H1 (cell line): Measurements from ENCODE around the gene RPS17. TPM values are rescaled to one million over a fixed set of nuclear protein-coding genes. Genes with fewer than 3 reads are reported as not detected.

Experiments
- CTCF ChIA-PET: fragments of 300-600 bp; sonication (Branson Sonifier 250); formaldehyde crosslinking; loops from one replicate; lab custom pipeline; 2021; ENCODE audit not compliant: partially characterized antibody; lab: Charles Lee
- POLR2A ChIA-PET: fragments of 300-600 bp; sonication (Branson Sonifier 250); formaldehyde crosslinking; loops from one replicate; lab custom pipeline; 2021; ENCODE audit warnings: inconsistent platforms; ENCODE audit not compliant: partially characterized antibody; lab: Charles Lee
- DNase-seq, 2 experiments: peaks; one replicate each; pipeline versions ENCODE4 v3.0.0 to v3.0.0-alpha.2; 2010 to 2022; ENCODE audit warnings: low spot score in 2 of 2, low read depth in 1 of 2, mixed read lengths in 1 of 2
- FAIRE-seq: peaks from 2 replicates; lab custom pipeline; 2011; peaks lifted over from hg19 to GRCh38; lab: Jason Lieb, UNC
- H2AFZ ChIP-seq: 2 replicates; pipeline ENCODE4 v1.8.1; 2012; ENCODE audit warnings: low read length, inconsistent platforms
- H2AK5ac ChIP-seq: 2 replicates; pipeline ENCODE4 v1.6.1; 2013; ENCODE audit warnings: low read depth, low read length
- H2BK120ac ChIP-seq: replicated peaks from 2 replicates; pipeline ENCODE3; 2013; ENCODE audit warnings: low read depth, low read length, inconsistent platforms
- H2BK12ac ChIP-seq: 2 replicates; pipeline ENCODE4 v1.6.1; 2013; ENCODE audit warnings: low read depth, low read length
- H2BK15ac ChIP-seq: 2 replicates; pipeline ENCODE4 v1.6.1; 2013; ENCODE audit warnings: low read length
- H2BK20ac ChIP-seq: 2 replicates; pipeline ENCODE4 v1.6.1; 2013; ENCODE audit warnings: low read length
- H2BK5ac ChIP-seq: 2 replicates; pipeline ENCODE4 v1.6.1; 2013; ENCODE audit warnings: low read depth, low read length
- H3K14ac ChIP-seq: 2 replicates; pipeline ENCODE4 v1.6.1; 2013; ENCODE audit warnings: inconsistent platforms; ENCODE audit not compliant: insufficient read length
- H3K18ac ChIP-seq: 2 replicates; pipeline ENCODE4 v1.6.1; 2013; ENCODE audit warnings: low read length; ENCODE audit errors: extremely low read depth
- H3K23ac ChIP-seq: 2 replicates; pipeline ENCODE4 v1.6.1; 2013; ENCODE audit warnings: inconsistent platforms; ENCODE audit not compliant: insufficient read length
- H3K23me2 ChIP-seq: 2 replicates; pipeline ENCODE4 v1.6.1; 2013; ENCODE audit warnings: low read depth, low read length
- H3K27ac ChIP-seq: 2 replicates; pipeline ENCODE4 v1.6.1; 2011; ENCODE audit warnings: low read depth, low read length, inconsistent platforms
- H3K27me3 ChIP-seq, 4 experiments: replicated peaks in 1 of 4; 1 replicate in 1 of 4; 2 replicates in 3 of 4; pipeline versions ENCODE4 v1.6.1 to v1.8.1; 2011 to 2013; ENCODE audit warnings: low read length in 3 of 4, mild to moderate bottlenecking in 3 of 4, inconsistent platforms in 2 of 4, mixed read lengths in 2 of 4, moderate library complexity in 1 of 4; ENCODE audit not compliant: control insufficient read depth in 3 of 4, insufficient read depth in 3 of 4; ENCODE audit errors: extremely low read depth in 1 of 4
- H3K36me3 ChIP-seq, 4 experiments: 2 replicates each; pipeline versions ENCODE4 v1.6.1 to v1.8.1; 2011 to 2013; ENCODE audit warnings: mild to moderate bottlenecking in 4 of 4, low read length in 3 of 4, moderate library complexity in 2 of 4, control low read depth in 1 of 4, inconsistent platforms in 1 of 4; ENCODE audit not compliant: insufficient read depth in 4 of 4, control insufficient read depth in 2 of 4
- H3K4ac ChIP-seq: replicated peaks from 2 replicates; pipeline ENCODE3; 2013; ENCODE audit warnings: low read length, low read depth, mixed read lengths, inconsistent platforms; ENCODE audit not compliant: insufficient read length
- H3K4me1 ChIP-seq, 4 experiments: replicated peaks in 1 of 4; 1 replicate in 1 of 4; 2 replicates in 3 of 4; pipeline versions ENCODE4 v1.6.1 to v1.8.1; 2011 to 2013; ENCODE audit warnings: low read length in 3 of 4, inconsistent platforms in 2 of 4, mixed read lengths in 1 of 4; ENCODE audit not compliant: insufficient read depth in 4 of 4, control insufficient read depth in 3 of 4
- H3K4me2 ChIP-seq, 2 experiments: 2 replicates each; pipeline versions ENCODE4 v1.6.1 to v1.8.1; 2011 to 2013; ENCODE audit warnings: low read depth in 2 of 2, low read length in 2 of 2, control low read depth in 1 of 2, inconsistent platforms in 1 of 2, mild to moderate bottlenecking in 1 of 2; ENCODE audit not compliant: insufficient read depth in 1 of 2
- H3K4me3 ChIP-seq, 4 experiments: fragments of 200-600, 300-600 bp in 1 of 4; sonication (generic), shearing (Covaris generic), sonication (Bioruptor Twin) in 1 of 4; 2 replicates each; pipeline versions ENCODE4 v1.5.1 to v1.8.1; 2011 to 2016; ENCODE audit warnings: low read length in 4 of 4, low read depth in 3 of 4, control low read depth in 2 of 4, inconsistent platforms in 2 of 4, mild to moderate bottlenecking in 2 of 4, mixed read lengths in 1 of 4, moderate library complexity in 1 of 4; ENCODE audit not compliant: insufficient read depth in 2 of 4; ENCODE audit errors: extremely low read depth in 1 of 4
- H3K56ac ChIP-seq: replicated peaks from 2 replicates; pipeline ENCODE3; 2013; ENCODE audit warnings: low read depth, mild to moderate bottlenecking, mixed read lengths, low read length, inconsistent platforms; ENCODE audit not compliant: insufficient read length
- H3K79me1 ChIP-seq: 2 replicates; pipeline ENCODE4 v1.6.1; 2013; ENCODE audit warnings: low read depth, low read length, control low read depth
- H3K79me2 ChIP-seq, 2 experiments: 2 replicates each; pipeline versions ENCODE4 v1.6.1 to v1.8.1; 2012 to 2013; ENCODE audit warnings: low read length in 2 of 2, mild to moderate bottlenecking in 2 of 2, inconsistent platforms in 1 of 2; ENCODE audit not compliant: insufficient read depth in 2 of 2, control insufficient read depth in 1 of 2
- H3K9ac ChIP-seq, 4 experiments: replicated peaks in 1 of 4; 1 replicate in 1 of 4; 2 replicates in 3 of 4; pipeline versions ENCODE4 v1.6.1 to v1.8.1; 2011 to 2013; ENCODE audit warnings: low read depth in 3 of 4, low read length in 3 of 4, control low read depth in 2 of 4, mild to moderate bottlenecking in 2 of 4, moderate library complexity in 2 of 4, inconsistent platforms in 1 of 4; ENCODE audit errors: extremely low read depth in 1 of 4
- H3K9me3 ChIP-seq, 2 experiments: 2 replicates each; pipeline versions ENCODE4 v1.6.1 to v1.8.1; 2012 to 2013; ENCODE audit warnings: mild to moderate bottlenecking in 2 of 2, moderate library complexity in 2 of 2, control low read depth in 1 of 2, inconsistent platforms in 1 of 2, low read depth in 1 of 2, low read length in 1 of 2, mixed read lengths in 1 of 2; ENCODE audit not compliant: insufficient read depth in 2 of 2
- H4K20me1 ChIP-seq, 2 experiments: replicated peaks in 1 of 2; 2 replicates each; pipeline versions ENCODE3 to v1.8.1; 2011 to 2013; ENCODE audit warnings: inconsistent platforms in 2 of 2, low read length in 2 of 2, mild to moderate bottlenecking in 1 of 2; ENCODE audit not compliant: insufficient read depth in 2 of 2, control insufficient read depth in 1 of 2
- H4K5ac ChIP-seq: 2 replicates; pipeline ENCODE4 v1.6.1; 2013; ENCODE audit warnings: low read length, low read depth, mixed read lengths, inconsistent platforms; ENCODE audit not compliant: insufficient read length
- H4K8ac ChIP-seq: 2 replicates; pipeline ENCODE4 v1.8.0; 2013; ENCODE audit warnings: mild to moderate bottlenecking, moderate library complexity, low read length, inconsistent platforms; ENCODE audit not compliant: insufficient read depth; ENCODE audit errors: extremely low read depth
- H4K91ac ChIP-seq: replicated peaks from 2 replicates; pipeline ENCODE3; 2013; ENCODE audit warnings: low read length, mixed read lengths, inconsistent platforms; ENCODE audit not compliant: insufficient read length
- BCL11A ChIP-seq, 2 experiments: IDR thresholded peaks; one replicate each; pipeline ENCODE4 v1.6.1; 2011; ENCODE audit warnings: low read depth in 2 of 2, low read length in 2 of 2, mild to moderate bottlenecking in 2 of 2
- POLR2A ChIP-seq, 2 experiments: IDR thresholded peaks; 1 replicate in 1 of 2; 2 replicates in 1 of 2; pipeline ENCODE4 v1.6.1; 2011; ENCODE audit warnings: low read depth in 2 of 2, low read length in 2 of 2, mild to moderate bottlenecking in 2 of 2; ENCODE audit errors: control extremely low read depth in 1 of 2
- POU5F1 ChIP-seq: IDR thresholded peaks from 2 replicates; pipeline ENCODE4 v1.6.1; 2011; ENCODE audit warnings: low read depth, mild to moderate bottlenecking, low read length, moderate library complexity
- SAP30 ChIP-seq: fragments of 300-600 bp; sonication (generic); IDR thresholded peaks from 2 replicates; pipeline ENCODE4 v1.7.1; 2012; ENCODE audit warnings: low read length, moderate library complexity, mild to moderate bottlenecking, inconsistent platforms; ENCODE audit not compliant: insufficient read depth, insufficient replicate concordance
- WGBS, 2 experiments: shearing (Covaris generic) in 1 of 2; methylation state at CpG; one replicate each; pipeline versions ENCODE4 v1.1.6 to v1.1.7; 2013 to 2015; ENCODE audit warnings: low lambda C conversion rate in 2 of 2, mixed read lengths in 2 of 2, inconsistent platforms in 1 of 2, low coverage in 1 of 2, missing lambda C conversion rate in 1 of 2; ENCODE audit not compliant: insufficient replicate concordance in 2 of 2, insufficient coverage in 1 of 2, insufficient read length in 1 of 2; ENCODE audit errors: extremely low coverage in 1 of 2, missing lambda C conversion rate in 1 of 2; 5-methylcytosine and 5-hydroxymethylcytosine counted together
- polyA plus RNA-seq, 7 experiments: library from polyadenylated mRNA; depleted of rRNA in 3 of 7; stranded (reverse) in 5 of 7; unstranded in 2 of 7; fragments of >200 nt in 5 of 7; fragments of 200-250 nt in 2 of 7; gene quantifications; 1 replicate in 5 of 7; 2 replicates in 1 of 7; 4 replicates in 1 of 7; pipeline versions ENCODE4 v1.2.1 to v1.2.3, GENCODE V29; 2011 to 2013; ENCODE audit warnings: missing spikeins in 2 of 7, mixed read lengths in 2 of 7
- total RNA-seq: library from RNA; stranded (reverse); fragmentation: NEBNext Ultra II Directional; extraction: Animal tissue kit (Norgen Biotek cat#: 25700); gene quantifications from 2 replicates; pipeline ENCODE4 v1.2.1, GENCODE V29; 2021
- TF ChIP-seq, protein P1 (sequence below), 3 experiments: IDR thresholded peaks; 1 replicate in 2 of 3; 2 replicates in 1 of 3; pipeline versions ENCODE4 v1.5.1 to v1.6.1; 2011; ENCODE audit warnings: low read length in 3 of 3, mild to moderate bottlenecking in 3 of 3, inconsistent platforms in 2 of 3, low read depth in 1 of 3, moderate library complexity in 1 of 3; ENCODE audit not compliant: insufficient read depth in 1 of 3; ENCODE audit errors: control extremely low read depth in 1 of 3

The RPS17 gene
- total and polyA plus RNA-seq, 2 of the 8 experiments (the other 6 are each of a cell fraction or from before 2014, with no cell fraction given) = 2,416 to 5,590 TPM

DNA sequence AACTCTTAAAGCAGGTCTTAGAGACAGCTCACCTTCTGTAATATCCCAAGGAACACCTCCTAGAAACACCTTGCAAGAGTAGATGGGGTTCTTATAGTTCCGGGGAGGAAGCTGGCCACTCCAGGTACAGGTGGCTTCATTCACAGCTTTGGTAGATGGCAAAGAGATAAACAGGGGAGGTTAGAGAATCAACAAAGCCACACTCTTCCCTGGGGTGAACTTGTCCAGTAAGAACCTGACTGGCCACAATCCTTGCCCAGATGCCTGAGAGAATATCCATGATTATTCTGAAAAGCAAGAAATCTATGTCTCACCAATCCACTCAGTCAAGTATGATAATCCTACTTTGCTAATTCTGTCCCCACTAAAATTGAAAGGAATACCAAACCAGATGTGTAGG lies 13.6 kb upstream of the RPS17 start:
- Histone ChIP-seq H2BK12ac (no peak overlapping the region), H3K14ac (no peak overlapping the region), H2BK5ac (no peak overlapping the region), H2BK120ac (no peak overlapping the region), H2AK5ac (no peak overlapping the region), H3K79me2 (no peaks in the 10 kb centered on the region), H2BK15ac (no peak overlapping the region), H3K79me1 (no peaks in the 10 kb centered on the region), H3K9ac (no peak overlapping the region), H3K36me3 (no peaks in the 10 kb centered on the region), H3K4me2 (no peak overlapping the region), H3K23me2 (no peaks in the 10 kb centered on the region), H3K23ac (no peak overlapping the region), H3K4me1 (0 out of 7 replicates have a peak, but pooled peaks cover 0 to 4% (median 0%) of the 10 kb centered on the region in 4 experiments), H3K9me3 (no peaks in the 10 kb centered on the region), H3K4ac (no peak overlapping the region), H3K56ac (no peak overlapping the region), H3K27me3 (peaks cover 0 to 3% (median 0%) of the 10 kb centered on the region in 4 experiments; a peak in 2 of 7 replicates), H3K4me3 (no peak overlapping the region), H3K27ac (no peak overlapping the region), H4K91ac (no peak overlapping the region), H2AFZ (no peak overlapping the region), H4K20me1 (no peaks in the 10 kb centered on the region), H3K18ac (no peak overlapping the region), H4K5ac (no peak overlapping the region), H4K8ac (no peak overlapping the region), H2BK20ac (no peak overlapping the region)
- DNase-seq (no peak), FAIRE-seq (no peak)
- ChIA-PET CTCF (interaction anchor here (1.3 to 1.6 kb wide), 2 partner anchors 11 to 15 kb away, joined by 4 to 8 read pairs; no protein-coding TSS in a partner anchor), POLR2A (interaction anchor here (1.0 to 9.9 kb wide), 3 partner anchors 9 to 16 kb away, joined by 3 to 95 read pairs (median 3); partner anchors contain the start of gene RPS17)
- 100% methylated on average over 1 of the region's 1 CpG; no CpG with 5 or more reads in 1 of the 2 experiments for WGBS, 2 experiments
- TF ChIP-seq POLR2A (IDR thresholded peaks at IDR 0.05; ENCODE audit: control extremely low read depth in 1 of 2, low read depth in 2 of 2, low read length in 2 of 2) (no peak), POU5F1 (no peak), SAP30 (no peak), BCL11A (IDR thresholded peaks at IDR 0.05; ENCODE audit: low read depth in 2 of 2, low read length in 2 of 2) (no peak)
- TF ChIP-seq, protein P1, sequence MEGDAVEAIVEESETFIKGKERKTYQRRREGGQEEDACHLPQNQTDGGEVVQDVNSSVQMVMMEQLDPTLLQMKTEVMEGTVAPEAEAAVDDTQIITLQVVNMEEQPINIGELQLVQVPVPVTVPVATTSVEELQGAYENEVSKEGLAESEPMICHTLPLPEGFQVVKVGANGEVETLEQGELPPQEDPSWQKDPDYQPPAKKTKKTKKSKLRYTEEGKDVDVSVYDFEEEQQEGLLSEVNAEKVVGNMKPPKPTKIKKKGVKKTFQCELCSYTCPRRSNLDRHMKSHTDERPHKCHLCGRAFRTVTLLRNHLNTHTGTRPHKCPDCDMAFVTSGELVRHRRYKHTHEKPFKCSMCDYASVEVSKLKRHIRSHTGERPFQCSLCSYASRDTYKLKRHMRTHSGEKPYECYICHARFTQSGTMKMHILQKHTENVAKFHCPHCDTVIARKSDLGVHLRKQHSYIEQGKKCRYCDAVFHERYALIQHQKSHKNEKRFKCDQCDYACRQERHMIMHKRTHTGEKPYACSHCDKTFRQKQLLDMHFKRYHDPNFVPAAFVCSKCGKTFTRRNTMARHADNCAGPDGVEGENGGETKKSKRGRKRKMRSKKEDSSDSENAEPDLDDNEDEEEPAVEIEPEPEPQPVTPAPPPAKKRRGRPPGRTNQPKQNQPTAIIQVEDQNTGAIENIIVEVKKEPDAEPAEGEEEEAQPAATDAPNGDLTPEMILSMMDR (IDR thresholded peaks at IDR 0.05; ENCODE audit: control extremely low read depth in 1 of 3, insufficient read depth in 1 of 3, low read depth in 1 of 3, low read length in 3 of 3) = no peak
